ENCODE results near the gene ATL3.

The ATL3 gene

GRCh38 chr11:63671322-63672155, at the start of gene ATL3:
ATL3 (minus strand) TSS chr11:63671376; CDS start chr11:63671335, 41 bp downstream.
- no peaks in the 10 kb centered on the region for H3K27me3 ChIP-seq (ENCODE audit: insufficient read depth, poor library complexity, severe bottlenecking)
- H3K4me3 ChIP-seq (ENCODE audit: severe bottlenecking): peak within 1 kb of the TSS; percentile 76
- peak; percentile 98 for DNase-seq (ENCODE audit: low spot score)
- H3K36me3 ChIP-seq (ENCODE audit: low read depth): peaks cover 22% of the 10 kb centered on the region
- ATAC-seq (ENCODE audit: low read depth): peak; percentile 79
- TF ChIP-seq CTCF (IDR thresholded peaks at IDR 0.05; ENCODE audit: poor library complexity, severe bottlenecking): no peak
- H3K9me3 ChIP-seq (ENCODE audit: severe bottlenecking): no peaks in the 10 kb centered on the region
- H3K4me1 ChIP-seq (ENCODE audit: insufficient read depth, poor library complexity, severe bottlenecking): peaks cover 43% of the 10 kb centered on the region
- H3K27ac ChIP-seq (ENCODE audit: poor library complexity, severe bottlenecking): peak within 1 kb of the TSS; percentile 90

GRCh38 chr11:63720611-63721010, 49.4 kb upstream of the ATL3 start:
- H3K4me1 ChIP-seq (ENCODE audit: insufficient read depth, poor library complexity, severe bottlenecking): no peaks in the 10 kb centered on the region
- H3K27ac ChIP-seq (ENCODE audit: poor library complexity, severe bottlenecking): no peak overlapping the region
- DNase-seq (ENCODE audit: low spot score) (no peak), ATAC-seq (ENCODE audit: low read depth) (no peak)
- no peaks in the 10 kb centered on the region for H3K27me3 ChIP-seq (ENCODE audit: insufficient read depth, poor library complexity, severe bottlenecking)
- H3K36me3 ChIP-seq (ENCODE audit: low read depth): no peaks in the 10 kb centered on the region
- TF ChIP-seq CTCF (IDR thresholded peaks at IDR 0.05; ENCODE audit: poor library complexity, severe bottlenecking): no peak
- H3K4me3 ChIP-seq (ENCODE audit: severe bottlenecking): no peak overlapping the region
- H3K9me3 ChIP-seq (ENCODE audit: severe bottlenecking): no peaks in the 10 kb centered on the region

GRCh38 chr11:63719987-63720386, 48.8 kb upstream of the ATL3 start:
- TF ChIP-seq CTCF (IDR thresholded peaks at IDR 0.05; ENCODE audit: poor library complexity, severe bottlenecking): no peak

GRCh38 chr11:63719001-63719400, 47.8 kb upstream of the ATL3 start:
- DNase-seq (ENCODE audit: low spot score) (no peak), ATAC-seq (ENCODE audit: low read depth) (no peak)
- H3K4me3 ChIP-seq (ENCODE audit: severe bottlenecking): no peak overlapping the region
- no peaks in the 10 kb centered on the region for H3K27me3 ChIP-seq (ENCODE audit: insufficient read depth, poor library complexity, severe bottlenecking)
- no peaks in the 10 kb centered on the region for H3K9me3 ChIP-seq (ENCODE audit: severe bottlenecking)
- TF ChIP-seq CTCF (IDR thresholded peaks at IDR 0.05; ENCODE audit: poor library complexity, severe bottlenecking): no peak
- no peak overlapping the region for H3K27ac ChIP-seq (ENCODE audit: poor library complexity, severe bottlenecking)
- no peaks in the 10 kb centered on the region for H3K4me1 ChIP-seq (ENCODE audit: insufficient read depth, poor library complexity, severe bottlenecking)
- H3K36me3 ChIP-seq (ENCODE audit: low read depth): no peaks in the 10 kb centered on the region

More at GRCh38 chr11:63719987-63720386, 48.8 kb upstream of the ATL3 start:
- ATAC-seq (ENCODE audit: low read depth) (no peak), DNase-seq (ENCODE audit: low spot score) (no peak)
- Histone ChIP-seq H3K4me1 (ENCODE audit: insufficient read depth, poor library complexity, severe bottlenecking) (no peaks in the 10 kb centered on the region), H3K9me3 (ENCODE audit: severe bottlenecking) (no peaks in the 10 kb centered on the region), H3K27ac (ENCODE audit: poor library complexity, severe bottlenecking) (no peak overlapping the region), H3K36me3 (ENCODE audit: low read depth) (no peaks in the 10 kb centered on the region), H3K27me3 (ENCODE audit: insufficient read depth, poor library complexity, severe bottlenecking) (no peaks in the 10 kb centered on the region), H3K4me3 (ENCODE audit: severe bottlenecking) (no peak overlapping the region)

GRCh38 chr11:63716046-63716445, 44.9 kb upstream of the ATL3 start:
- H3K4me1 ChIP-seq (ENCODE audit: insufficient read depth, poor library complexity, severe bottlenecking): no peaks in the 10 kb centered on the region
- ATAC-seq (ENCODE audit: low read depth): no peak
- H3K36me3 ChIP-seq (ENCODE audit: low read depth): no peaks in the 10 kb centered on the region
- TF ChIP-seq CTCF (IDR thresholded peaks at IDR 0.05; ENCODE audit: poor library complexity, severe bottlenecking): no peak
- H3K4me3 ChIP-seq (ENCODE audit: severe bottlenecking): no peak overlapping the region
- no peak for DNase-seq (ENCODE audit: low spot score)
- H3K27me3 ChIP-seq (ENCODE audit: insufficient read depth, poor library complexity, severe bottlenecking): no peaks in the 10 kb centered on the region
- no peak overlapping the region for H3K27ac ChIP-seq (ENCODE audit: poor library complexity, severe bottlenecking)
- H3K9me3 ChIP-seq (ENCODE audit: severe bottlenecking): no peaks in the 10 kb centered on the region
